HEK293 (cell line): ENCODE data around the gene IFT27.

Source experiments
- CTCF ChIA-PET: fragments of 350-600 bp; formaldehyde crosslinking; extraction: SDS; loops from one replicate; lab custom pipeline; 2021; ENCODE audit warnings: antibody characterized with exemption; lab: Yijun Ruan, JAX
- POLR2A ChIA-PET: fragments of 300-600 bp; formaldehyde crosslinking; extraction: SDS; loops from one replicate; lab custom pipeline; 2020; ENCODE audit warnings: antibody characterized with exemption, inconsistent platforms; lab: Yijun Ruan, JAX
- H3K27ac ChIP-seq: fragments of 200-500 bp; sonication (Bioruptor generic); 2 replicates; pipeline ENCODE4 v1.5.1; 2014; ENCODE audit warnings: low read depth, low read length, control low read depth, inconsistent platforms; ENCODE audit errors: extremely low read depth
- H3K36me3 ChIP-seq, 2 experiments: fragments of 200-500 bp in 1 of 2; sonication (Bioruptor generic) in 1 of 2; 1 replicate in 1 of 2; 2 replicates in 1 of 2; pipeline ENCODE4 v1.5.1; 2014 to 2017; ENCODE audit warnings: inconsistent platforms in 2 of 2, low read length in 2 of 2; ENCODE audit not compliant: control insufficient read depth in 2 of 2, insufficient read depth in 1 of 2
- H3K4me1 ChIP-seq: fragments of 200-500 bp; sonication (Bioruptor generic); 2 replicates; pipeline ENCODE4 v1.5.1; 2014; ENCODE audit warnings: mild to moderate bottlenecking, low read length, inconsistent platforms; ENCODE audit not compliant: control insufficient read depth, insufficient read depth
- H3K4me3 ChIP-seq: 2 replicates; pipeline ENCODE4 v1.5.1; 2011; ENCODE audit warnings: low read depth, mild to moderate bottlenecking, control low read depth, low read length, moderate library complexity
- H3K9me3 ChIP-seq: fragments of 200-500 bp; sonication (Bioruptor generic); 2 replicates; pipeline ENCODE4 v1.5.1; 2014; ENCODE audit warnings: low read depth, low read length, inconsistent platforms; ENCODE audit not compliant: control insufficient read depth, insufficient read depth
- EGR2 ChIP-seq: fragments of 450-650 bp; formaldehyde crosslinking; IDR thresholded peaks from 2 replicates; pipeline ENCODE4 v1.5.1; 2016; ENCODE audit warnings: low read depth, missing biosample characterization, missing genetic modification characterization
- GFI1B ChIP-seq: fragments of 450-650 bp; formaldehyde crosslinking; IDR thresholded peaks from 2 replicates; pipeline ENCODE4 v1.5.1; 2016; ENCODE audit warnings: missing biosample characterization, missing genetic modification characterization
- KLF1 ChIP-seq: fragments of 450-650 bp; formaldehyde crosslinking; IDR thresholded peaks from 2 replicates; pipeline ENCODE4 v1.5.1; 2016; ENCODE audit warnings: missing biosample characterization, missing genetic modification characterization
- REPIN1 ChIP-seq: fragments of 450-650 bp; formaldehyde crosslinking; IDR thresholded peaks from 2 replicates; pipeline ENCODE4 v1.5.1; 2017; ENCODE audit warnings: missing biosample characterization, missing genetic modification characterization, low read depth
- WT1 ChIP-seq: fragments of 450-650 bp; formaldehyde crosslinking; IDR thresholded peaks from 2 replicates; pipeline ENCODE4 v1.5.1; 2016; ENCODE audit warnings: missing biosample characterization, missing genetic modification characterization
- ZBTB17 ChIP-seq: fragments of 450-650 bp; formaldehyde crosslinking; IDR thresholded peaks from 2 replicates; pipeline ENCODE4 v1.5.1; 2016; ENCODE audit warnings: missing biosample characterization, missing genetic modification characterization
- ZBTB8A ChIP-seq: fragments of 450-650 bp; formaldehyde crosslinking; IDR thresholded peaks from 2 replicates; pipeline ENCODE4 v1.5.1; 2016; ENCODE audit warnings: missing biosample characterization, missing genetic modification characterization
- ZFP41 ChIP-seq: fragments of 450-650 bp; formaldehyde crosslinking; IDR thresholded peaks from 2 replicates; pipeline ENCODE4 v1.5.1; 2016; ENCODE audit warnings: missing biosample characterization, missing genetic modification characterization, borderline replicate concordance
- ZFP69B ChIP-seq: fragments of 450-650 bp; formaldehyde crosslinking; IDR thresholded peaks from 2 replicates; pipeline ENCODE4 v1.5.1; 2016; ENCODE audit warnings: missing biosample characterization, missing genetic modification characterization
- ZIC2 ChIP-seq: fragments of 450-650 bp; formaldehyde crosslinking; IDR thresholded peaks from 2 replicates; pipeline ENCODE4 v1.5.1; 2016; ENCODE audit warnings: missing biosample characterization, missing genetic modification characterization
- ZNF114 ChIP-seq: fragments of 450-650 bp; formaldehyde crosslinking; IDR thresholded peaks from 2 replicates; pipeline ENCODE4 v1.5.0; 2017; ENCODE audit warnings: missing biosample characterization, missing genetic modification characterization
- ZNF223 ChIP-seq: fragments of 450-650 bp; formaldehyde crosslinking; IDR thresholded peaks from 2 replicates; pipeline ENCODE4 v1.5.1; 2016; ENCODE audit warnings: missing biosample characterization, missing genetic modification characterization
- ZNF248 ChIP-seq: fragments of 450-650 bp; formaldehyde crosslinking; IDR thresholded peaks from 2 replicates; pipeline ENCODE4 v1.5.1; 2017; ENCODE audit warnings: missing biosample characterization, missing genetic modification characterization
- ZNF274 ChIP-seq, 2 experiments: fragments of 200-500 bp in 1 of 2; fragments of 450-650 bp in 1 of 2; sonication (Bioruptor generic) in 1 of 2; formaldehyde crosslinking in 1 of 2; IDR thresholded peaks; 2 replicates each; pipeline versions ENCODE4 v1.5.1 to v1.6.1; 2014 to 2016; ENCODE audit warnings: borderline replicate concordance in 1 of 2, inconsistent platforms in 1 of 2, low read length in 1 of 2, missing biosample characterization in 1 of 2, missing genetic modification characterization in 1 of 2
- ZNF350 ChIP-seq: fragments of 450-650 bp; formaldehyde crosslinking; IDR thresholded peaks from 2 replicates; pipeline ENCODE4 v1.5.0; 2017; ENCODE audit warnings: missing biosample characterization, mild to moderate bottlenecking, missing genetic modification characterization
- ZNF514 ChIP-seq: fragments of 450-650 bp; formaldehyde crosslinking; IDR thresholded peaks from 2 replicates; pipeline ENCODE4 v1.5.1; 2016; ENCODE audit warnings: missing biosample characterization, missing genetic modification characterization
- ZNF548 ChIP-seq: fragments of 450-650 bp; formaldehyde crosslinking; IDR thresholded peaks from 2 replicates; pipeline ENCODE4 v1.5.1; 2016; ENCODE audit warnings: missing biosample characterization, missing genetic modification characterization
- ZNF596 ChIP-seq: fragments of 450-650 bp; IDR thresholded peaks from 2 replicates; pipeline ENCODE4 v1.5.0; 2018; ENCODE audit warnings: missing biosample characterization, mild to moderate bottlenecking, missing genetic modification characterization, moderate library complexity
- ZNF626 ChIP-seq: fragments of 450-650 bp; sonication (Bioruptor Pico); formaldehyde crosslinking; IDR thresholded peaks from 2 replicates; pipeline ENCODE4 v1.5.1; 2018; ENCODE audit warnings: missing biosample characterization, missing genetic modification characterization, inconsistent platforms
- ZNF660 ChIP-seq: fragments of 450-650 bp; IDR thresholded peaks from 2 replicates; pipeline ENCODE4 v1.5.1; 2018; ENCODE audit warnings: missing biosample characterization, mild to moderate bottlenecking, missing genetic modification characterization
- ZNF777 ChIP-seq: fragments of 450-650 bp; formaldehyde crosslinking; IDR thresholded peaks from 2 replicates; pipeline ENCODE4 v1.5.1; 2017; ENCODE audit warnings: missing biosample characterization, missing genetic modification characterization, borderline replicate concordance
- TF ChIP-seq, protein P1 (sequence below): fragments of 450-650 bp; formaldehyde crosslinking; IDR thresholded peaks from 2 replicates; pipeline ENCODE4 v1.5.1; 2016; ENCODE audit warnings: missing biosample characterization, missing genetic modification characterization
- TF ChIP-seq, protein P2 (sequence below): fragments of 450-650 bp; formaldehyde crosslinking; IDR thresholded peaks from 2 replicates; pipeline ENCODE4 v1.5.0; 2017; ENCODE audit warnings: missing biosample characterization, missing genetic modification characterization, borderline replicate concordance
- TF ChIP-seq, protein P3 (sequence below): fragments of 450-650 bp; formaldehyde crosslinking; IDR thresholded peaks from 2 replicates; pipeline ENCODE4 v1.5.1; 2016; ENCODE audit warnings: missing biosample characterization, missing genetic modification characterization

The IFT27 gene

DNA sequence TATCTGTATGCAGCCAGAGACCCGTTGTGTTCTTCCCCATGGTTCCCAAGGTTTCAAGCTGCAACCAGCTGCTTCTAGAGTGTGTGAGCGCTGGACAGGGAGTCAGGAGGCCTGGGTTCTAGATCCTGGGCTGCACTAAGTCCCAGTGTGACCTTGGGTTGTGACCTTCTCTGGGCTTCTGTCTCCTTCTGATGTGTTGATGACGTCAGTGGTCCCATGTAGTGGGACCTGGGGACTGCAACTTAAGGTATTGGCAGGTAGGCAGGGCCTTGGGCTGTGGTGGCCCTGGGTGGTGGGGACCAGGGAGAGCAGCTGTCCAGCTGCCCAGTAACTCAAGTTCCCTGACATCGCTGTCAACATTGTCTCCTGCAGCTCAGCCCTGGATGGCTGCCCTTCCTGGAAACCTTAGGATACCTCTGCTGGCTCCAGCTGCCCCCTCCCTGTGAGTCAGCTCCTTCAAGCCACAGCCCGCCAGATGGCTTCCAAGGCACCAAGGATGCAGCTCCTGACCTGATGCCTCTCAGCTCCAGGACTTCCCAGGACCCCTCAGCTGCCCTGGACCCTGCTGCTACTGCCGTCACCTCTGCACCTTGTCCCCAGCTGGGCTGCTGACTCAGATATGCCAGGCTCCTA, 42.2 kb upstream of the IFT27 start:
- POLR2A ChIA-PET: no interaction called here

DNA sequence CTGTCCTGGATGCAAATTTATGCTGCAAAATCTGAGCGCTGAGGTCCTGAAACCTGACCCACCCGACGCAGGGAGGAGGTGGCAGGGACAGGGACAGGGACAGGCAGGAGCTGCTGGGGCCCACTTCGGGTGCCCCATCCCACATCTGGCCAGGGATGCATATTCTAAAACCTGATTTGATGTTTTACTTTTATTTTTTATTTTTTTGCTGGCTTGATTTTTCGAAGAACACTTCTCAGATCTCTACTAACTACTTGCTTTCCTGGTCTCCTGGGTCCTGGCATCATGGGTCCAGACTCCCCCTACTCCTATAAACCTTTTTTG, 41.6 kb upstream of the IFT27 start:
- Histone ChIP-seq H3K9me3 (no peaks in the 10 kb centered on the region), H3K27ac (no peak overlapping the region), H3K4me3 (no peak overlapping the region), H3K36me3 (no peaks in the 10 kb centered on the region), H3K4me1 (peaks cover 12% of the 10 kb centered on the region)
- POLR2A ChIA-PET: no interaction called here
- TF ChIP-seq, protein P1, sequence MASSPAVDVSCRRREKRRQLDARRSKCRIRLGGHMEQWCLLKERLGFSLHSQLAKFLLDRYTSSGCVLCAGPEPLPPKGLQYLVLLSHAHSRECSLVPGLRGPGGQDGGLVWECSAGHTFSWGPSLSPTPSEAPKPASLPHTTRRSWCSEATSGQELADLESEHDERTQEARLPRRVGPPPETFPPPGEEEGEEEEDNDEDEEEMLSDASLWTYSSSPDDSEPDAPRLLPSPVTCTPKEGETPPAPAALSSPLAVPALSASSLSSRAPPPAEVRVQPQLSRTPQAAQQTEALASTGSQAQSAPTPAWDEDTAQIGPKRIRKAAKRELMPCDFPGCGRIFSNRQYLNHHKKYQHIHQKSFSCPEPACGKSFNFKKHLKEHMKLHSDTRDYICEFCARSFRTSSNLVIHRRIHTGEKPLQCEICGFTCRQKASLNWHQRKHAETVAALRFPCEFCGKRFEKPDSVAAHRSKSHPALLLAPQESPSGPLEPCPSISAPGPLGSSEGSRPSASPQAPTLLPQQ (tag by site-specific recombination): peak; percentile 82
- TF ChIP-seq ZBTB17 (tag by site-specific recombination): 0 out of 2 replicates have a peak, but pooled peaks have one; percentile 9
- TF ChIP-seq ZNF660 (tag by site-specific recombination): no peak
- TF ChIP-seq ZFP69B (tag by site-specific recombination): peak; percentile 51; the same call in 1 of the 2 replicates
- CTCF ChIA-PET: interaction anchor here (2.2 kb wide), 1 partner anchor 39 kb away, joined by 18 read pairs; no protein-coding TSS in a partner anchor

More for the DNA sequence above, 42.2 kb upstream of the IFT27 start:
- CTCF ChIA-PET: interaction anchor here (0.6 to 2.2 kb wide), 3 partner anchors 35 to 64 kb away, joined by 3 to 18 read pairs (median 8); no protein-coding TSS in a partner anchor
- Histone ChIP-seq H3K4me3 (no peak overlapping the region), H3K27ac (no peak overlapping the region), H3K9me3 (no peaks in the 10 kb centered on the region), H3K36me3 (no peaks in the 10 kb centered on the region)
- TF ChIP-seq, protein P2, sequence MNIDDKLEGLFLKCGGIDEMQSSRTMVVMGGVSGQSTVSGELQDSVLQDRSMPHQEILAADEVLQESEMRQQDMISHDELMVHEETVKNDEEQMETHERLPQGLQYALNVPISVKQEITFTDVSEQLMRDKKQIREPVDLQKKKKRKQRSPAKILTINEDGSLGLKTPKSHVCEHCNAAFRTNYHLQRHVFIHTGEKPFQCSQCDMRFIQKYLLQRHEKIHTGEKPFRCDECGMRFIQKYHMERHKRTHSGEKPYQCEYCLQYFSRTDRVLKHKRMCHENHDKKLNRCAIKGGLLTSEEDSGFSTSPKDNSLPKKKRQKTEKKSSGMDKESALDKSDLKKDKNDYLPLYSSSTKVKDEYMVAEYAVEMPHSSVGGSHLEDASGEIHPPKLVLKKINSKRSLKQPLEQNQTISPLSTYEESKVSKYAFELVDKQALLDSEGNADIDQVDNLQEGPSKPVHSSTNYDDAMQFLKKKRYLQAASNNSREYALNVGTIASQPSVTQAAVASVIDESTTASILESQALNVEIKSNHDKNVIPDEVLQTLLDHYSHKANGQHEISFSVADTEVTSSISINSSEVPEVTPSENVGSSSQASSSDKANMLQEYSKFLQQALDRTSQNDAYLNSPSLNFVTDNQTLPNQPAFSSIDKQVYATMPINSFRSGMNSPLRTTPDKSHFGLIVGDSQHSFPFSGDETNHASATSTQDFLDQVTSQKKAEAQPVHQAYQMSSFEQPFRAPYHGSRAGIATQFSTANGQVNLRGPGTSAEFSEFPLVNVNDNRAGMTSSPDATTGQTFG (tag by site-specific recombination): no peak
- TF ChIP-seq ZIC2: peak; percentile 78
- TF ChIP-seq, all 188 proteins: peak for 1
- H3K4me1 ChIP-seq: peaks cover 12% of the 10 kb centered on the region

DNA sequence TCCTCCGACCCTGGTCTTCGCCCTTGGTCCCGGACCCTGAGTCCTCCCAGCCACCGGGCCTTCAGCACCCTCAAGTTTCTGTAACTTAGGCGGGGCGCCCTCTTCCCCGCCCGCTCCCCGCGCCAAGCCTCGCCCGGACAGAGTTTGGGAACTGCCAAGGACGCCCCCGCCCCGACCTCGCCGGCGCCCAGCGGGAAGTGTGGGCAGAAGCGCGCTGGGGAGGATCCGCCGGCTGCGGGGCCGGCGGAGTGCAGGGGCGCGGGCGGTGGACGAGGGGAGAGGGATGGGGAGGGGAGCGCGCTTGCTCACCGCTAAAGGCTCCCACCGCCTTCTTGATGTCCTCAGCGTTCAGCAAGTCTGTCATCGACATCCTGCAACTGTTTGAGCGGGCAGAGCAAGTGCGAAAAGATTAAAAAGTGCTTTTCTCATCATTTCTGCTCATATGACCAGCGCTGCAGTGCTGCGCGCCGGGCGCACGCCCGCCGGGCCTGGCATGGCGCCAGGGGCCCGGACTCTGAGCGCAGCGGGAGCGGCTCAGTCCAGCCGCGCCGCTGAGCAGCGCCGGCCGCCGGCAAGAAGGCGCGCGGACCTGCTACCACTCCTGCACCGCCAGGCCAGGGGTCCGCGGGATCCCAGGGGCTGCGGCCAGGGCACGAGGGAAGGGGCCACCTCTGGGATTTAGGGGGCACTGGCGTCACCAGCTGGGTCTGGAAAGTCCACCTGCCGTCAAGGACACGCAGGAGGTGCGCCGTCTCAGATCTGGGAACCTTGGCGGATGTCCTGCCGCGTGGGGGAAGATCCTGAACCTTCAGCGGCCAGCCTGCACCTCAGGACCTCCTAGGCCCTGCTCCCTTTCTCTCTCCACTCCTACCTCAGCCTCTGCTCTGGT, 41.0 kb upstream of the IFT27 start, which contains the start of gene PVALB:
Gene PVALB (minus strand): TSS at position 400 of the 889 bp plus-strand sequence. CDS start 30 bp downstream, at position 370.
- Histone ChIP-seq H3K27ac (no peak within 1 kb of the TSS), H3K36me3 (no peaks in the 10 kb centered on the region), H3K4me1 (peaks cover 12% of the 10 kb centered on the region), H3K4me3 (peak within 1 kb of the TSS; percentile 28), H3K9me3 (no peaks in the 10 kb centered on the region)
- ChIA-PET POLR2A (no interaction called here), CTCF (interaction anchor here (0.6 to 2.2 kb wide), 2 partner anchors 39 to 40 kb away, joined by 3 to 18 read pairs; no protein-coding TSS in a partner anchor)
- TF ChIP-seq ZNF777 (peak; percentile 89), ZNF626 (tag by site-specific recombination) (no peak), ZNF596 (tag by site-specific recombination) (peak; percentile 57; the same call in 1 of the 2 replicates), ZNF548 (no peak), KLF1 (tag by site-specific recombination) (peak; percentile 62), EGR2 (tag by site-specific recombination) (peak; percentile 93), GFI1B (tag by site-specific recombination) (no peak), ZNF274 (IDR thresholded peaks at IDR 0.05; ENCODE audit: low read length) (no peak), ZNF274 (tag by site-specific recombination; IDR thresholded peaks at IDR 0.05; ENCODE audit: borderline replicate concordance) (no peak), ZNF114 (tag by site-specific recombination) (no peak), ZNF248 (tag by site-specific recombination) (no peak), ZBTB17 (tag by site-specific recombination) (peak; percentile 82), ZBTB8A (tag by site-specific recombination) (peak; percentile 53), REPIN1 (no peak), ZNF350 (no peak), ZFP41 (tag by site-specific recombination) (no peak), ZNF514 (no peak), WT1 (tag by site-specific recombination) (no peak), ZIC2 (peak; percentile 88), ZNF223 (tag by site-specific recombination) (no peak)
- TF ChIP-seq, protein P3, sequence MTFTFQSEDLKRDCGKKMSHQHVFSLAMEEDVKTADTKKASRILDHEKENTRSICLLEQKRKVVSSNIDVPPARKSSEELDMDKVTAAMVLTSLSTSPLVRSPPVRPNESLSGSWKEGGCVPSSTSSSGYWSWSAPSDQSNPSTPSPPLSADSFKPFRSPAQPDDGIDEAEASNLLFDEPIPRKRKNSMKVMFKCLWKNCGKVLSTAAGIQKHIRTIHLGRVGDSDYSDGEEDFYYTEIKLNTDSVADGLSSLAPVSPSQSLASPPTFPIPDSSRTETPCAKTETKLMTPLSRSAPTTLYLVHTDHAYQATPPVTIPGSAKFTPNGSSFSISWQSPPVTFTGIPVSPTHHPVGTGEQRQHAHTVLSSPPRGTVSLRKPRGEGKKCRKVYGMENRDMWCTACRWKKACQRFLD (tag by site-specific recombination): no peak
